ENCODE measurements around the gene AGK.

The AGK gene

DNA sequence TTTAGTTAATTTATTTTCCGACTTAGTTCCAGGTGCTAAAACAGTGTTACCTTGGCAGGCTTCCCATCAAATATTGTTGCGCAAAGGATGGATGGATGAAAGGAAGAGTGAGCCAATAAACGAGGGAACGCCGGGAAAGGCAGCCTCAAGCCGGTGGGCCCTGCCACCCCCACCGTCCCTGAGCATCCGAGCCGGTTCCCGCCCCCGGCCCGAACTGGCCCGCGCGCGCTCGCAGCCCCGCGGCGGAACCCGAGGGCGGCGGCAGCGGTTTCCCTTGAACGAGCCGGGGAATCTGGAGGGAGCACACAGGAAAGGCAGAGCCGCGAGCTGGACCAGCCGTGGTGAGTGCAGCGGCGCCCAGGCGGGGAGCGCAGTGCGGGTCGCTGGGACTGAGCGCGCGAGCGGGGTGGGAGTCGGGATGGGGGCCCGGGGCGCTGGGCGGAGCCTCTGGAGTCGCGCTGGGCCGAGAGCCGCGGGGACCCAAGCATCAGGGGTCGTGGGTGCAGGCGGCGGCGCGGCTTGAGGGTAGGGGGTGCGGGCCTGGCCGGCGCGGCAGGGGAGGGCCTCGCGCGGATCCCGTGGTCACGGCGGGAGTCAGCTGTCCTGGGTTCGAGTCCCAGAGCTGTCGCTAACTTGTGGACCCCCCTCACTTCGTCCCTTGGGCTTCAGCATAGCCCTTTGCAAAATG lies at the start of gene AGK:
Gene AGK (plus strand): TSS at position 317 of the 688 bp plus-strand sequence. CDS start 4,057 bp downstream, outside the sequence.
- peak within 1 kb of the TSS; percentile 89 for H3K4me3 ChIP-seq (ENCODE audit: low read depth, low read length)
- no peak for TF ChIP-seq CTCF (IDR thresholded peaks at IDR 0.05; ENCODE audit: low read depth, low read length)

DNA sequence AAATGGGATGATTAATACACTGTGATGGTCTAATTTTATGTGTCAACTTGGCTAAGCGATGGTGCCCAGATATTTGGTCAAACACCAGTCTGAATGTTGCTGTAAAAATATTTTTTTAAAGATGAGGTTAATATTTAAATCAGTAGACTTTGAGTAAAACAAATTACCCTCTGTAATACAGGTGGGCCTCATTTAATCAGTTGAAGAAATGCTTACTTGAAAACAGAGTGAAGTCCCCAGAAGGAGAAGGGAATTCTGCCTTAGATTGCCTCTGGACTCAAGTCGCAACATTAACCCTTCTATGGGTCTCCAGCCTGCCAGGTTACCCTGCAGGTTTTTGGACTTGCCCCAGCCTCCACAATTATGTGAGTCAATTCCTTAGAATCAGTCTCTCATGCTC lies 49.8 kb upstream of the AGK start:
- TF ChIP-seq CTCF (IDR thresholded peaks at IDR 0.05; ENCODE audit: low read depth, low read length), result no peak
- no peak overlapping the region for H3K4me3 ChIP-seq (ENCODE audit: low read depth, low read length)

GRCh38 chr7:141511316-141511675 lies 39.9 kb upstream of the AGK start:
- H3K4me3 ChIP-seq (ENCODE audit: low read depth, low read length), result no peak overlapping the region
- no peak for TF ChIP-seq CTCF (IDR thresholded peaks at IDR 0.05; ENCODE audit: low read depth, low read length)

DNA sequence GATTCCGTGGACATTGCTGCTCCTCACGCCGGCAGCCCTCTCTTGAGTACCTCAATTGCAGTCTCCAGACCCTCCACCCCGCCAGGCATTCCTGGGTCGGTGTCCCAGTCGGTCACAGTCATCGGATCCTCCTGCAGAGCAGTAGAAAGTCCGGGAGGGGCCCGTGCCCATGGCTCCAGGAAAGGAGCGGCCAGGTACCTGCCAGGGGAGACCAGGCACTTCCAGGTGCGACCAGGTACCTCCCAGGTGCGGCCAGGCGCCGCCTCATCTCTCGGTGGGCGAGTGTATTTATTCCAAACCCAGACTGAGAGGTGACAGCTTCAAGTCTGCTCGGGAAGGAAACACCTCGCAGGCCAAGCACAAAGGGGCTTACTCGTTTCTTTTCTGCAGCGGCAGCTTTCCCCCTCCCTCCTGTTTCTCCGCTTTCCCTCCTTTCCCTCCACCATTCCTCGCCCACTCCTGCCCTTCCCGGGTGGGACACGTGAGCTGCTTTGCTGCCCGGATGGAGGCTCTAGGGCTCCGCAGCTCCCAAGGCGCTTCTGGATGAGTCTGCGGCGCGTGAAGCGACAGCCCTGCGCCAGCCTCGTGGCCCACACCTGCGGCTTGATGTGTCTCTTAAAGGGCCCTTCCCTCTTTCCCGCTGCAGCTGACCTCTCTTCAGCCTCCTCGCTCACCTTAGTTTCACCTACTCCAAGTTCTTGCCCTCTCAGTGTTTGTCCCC lies 39.4 kb upstream of the AGK start:
- no peak for TF ChIP-seq CTCF (IDR thresholded peaks at IDR 0.05; ENCODE audit: low read depth, low read length)
- H3K4me3 ChIP-seq (ENCODE audit: low read depth, low read length), result no peak overlapping the region

DNA sequence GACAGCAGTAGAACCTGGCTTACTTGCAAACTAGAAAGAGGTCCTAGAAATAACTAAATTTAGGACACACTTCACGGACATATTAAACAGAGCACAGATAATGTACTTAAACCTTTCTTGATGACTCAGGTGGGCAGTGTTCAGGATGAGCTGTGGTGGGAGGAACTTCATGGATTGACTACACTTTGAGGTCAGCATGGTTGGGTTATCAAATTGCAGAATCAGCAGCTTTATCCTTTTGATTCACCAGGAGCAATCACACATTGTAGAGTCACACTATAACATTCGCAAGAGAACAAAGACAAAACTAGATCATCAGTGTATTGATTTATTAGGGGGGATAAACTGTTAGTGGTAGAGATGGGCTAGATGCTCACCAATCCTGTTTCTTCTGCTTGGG lies 38.6 kb upstream of the AGK start:
- H3K4me3 ChIP-seq (ENCODE audit: low read depth, low read length), result no peak overlapping the region
- no peak for TF ChIP-seq CTCF (IDR thresholded peaks at IDR 0.05; ENCODE audit: low read depth, low read length)

DNA sequence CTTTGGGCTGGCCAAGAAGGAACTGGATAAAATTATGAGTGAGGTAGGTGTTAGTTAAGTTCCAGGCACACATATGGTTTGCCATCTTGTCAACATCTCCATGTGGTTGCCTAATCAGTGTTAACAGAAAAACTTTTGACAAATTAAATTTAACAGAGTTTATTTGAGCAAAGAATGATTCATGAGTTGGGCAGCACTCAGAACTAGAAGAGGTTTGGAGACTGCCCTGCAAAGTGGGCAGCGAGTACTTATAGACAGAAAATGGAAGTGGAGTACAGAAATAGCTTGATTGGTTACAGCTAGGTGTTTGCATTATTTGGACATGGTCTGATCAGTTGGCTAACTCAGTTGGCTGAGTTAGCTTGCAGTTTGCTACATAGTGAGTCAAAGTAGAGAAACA lies 37.5 kb upstream of the AGK start:
- no peak for TF ChIP-seq CTCF (IDR thresholded peaks at IDR 0.05; ENCODE audit: low read depth, low read length)
- no peak overlapping the region for H3K4me3 ChIP-seq (ENCODE audit: low read depth, low read length)

GRCh38 chr7:141515941-141516340 lies 35.3 kb upstream of the AGK start:
- no peak overlapping the region for H3K4me3 ChIP-seq (ENCODE audit: low read depth, low read length)
- no peak for TF ChIP-seq CTCF (IDR thresholded peaks at IDR 0.05; ENCODE audit: low read depth, low read length)
